GM23338 (cell line): ENCODE data around the gene PPP2R5D. TPM values are rescaled to one million over a fixed set of nuclear protein-coding genes. Genes with fewer than 3 reads are reported as not detected.

Experiments
- ATAC-seq: fragments of 200-7000 bp; cut with Tn5 transposase; 3 replicates; pipeline ENCODE4 v1.9.1; 2020
- DNase-seq: peaks from one replicate; pipeline ENCODE4 v3.0.0-alpha.2; 2015; ENCODE audit warnings: low spot score
- H2AFZ ChIP-seq: fragments of 200-600 bp; sonication (generic); 2 replicates; pipeline ENCODE4 v1.8.0; 2016; ENCODE audit warnings: antibody characterized with exemption, mild to moderate bottlenecking, moderate library complexity
- H3F3A ChIP-seq: fragments of 200-600 bp; sonication (generic); replicated peaks from 2 replicates; pipeline ENCODE4 v1.8.0; 2017; ENCODE audit warnings: antibody characterized with exemption, mixed run types, low read depth
- H3K27ac ChIP-seq: fragments of 200-600 bp; sonication (generic); 2 replicates; pipeline ENCODE4 v1.6.1; 2016; ENCODE audit warnings: low read depth
- H3K27me3 ChIP-seq: fragments of 200-600 bp; sonication (generic); 2 replicates; pipeline ENCODE4 v1.8.0; 2016; ENCODE audit warnings: mild to moderate bottlenecking, mixed run types, moderate library complexity; ENCODE audit not compliant: insufficient read depth
- H3K36me3 ChIP-seq: fragments of 200-600 bp; sonication (generic); 2 replicates; pipeline ENCODE4 v1.8.0; 2016; ENCODE audit warnings: mild to moderate bottlenecking; ENCODE audit not compliant: insufficient read depth
- H3K4me1 ChIP-seq: fragments of 200-600 bp; sonication (generic); 2 replicates; pipeline ENCODE4 v1.8.0; 2016; ENCODE audit warnings: mild to moderate bottlenecking, moderate library complexity; ENCODE audit not compliant: insufficient read depth
- H3K4me2 ChIP-seq: fragments of 200-600 bp; sonication (generic); 2 replicates; pipeline ENCODE4 v1.7.1; 2017; ENCODE audit warnings: mixed run types
- H3K4me3 ChIP-seq: fragments of 200-600 bp; sonication (generic); 2 replicates; pipeline ENCODE4 v1.6.1; 2016; ENCODE audit warnings: mixed run types
- H3K79me2 ChIP-seq: fragments of 200-600 bp; sonication (generic); replicated peaks from 2 replicates; pipeline ENCODE4 v1.8.0; 2017; ENCODE audit warnings: mild to moderate bottlenecking; ENCODE audit not compliant: insufficient read depth
- H3K9me2 ChIP-seq: fragments of 200-600 bp; sonication (generic); 2 replicates; pipeline ENCODE4 v1.8.0; 2017; ENCODE audit not compliant: insufficient read depth
- H4K20me1 ChIP-seq: fragments of 200-600 bp; sonication (generic); replicated peaks from 2 replicates; pipeline ENCODE4 v1.8.0; 2017; ENCODE audit warnings: mild to moderate bottlenecking; ENCODE audit not compliant: insufficient read depth
- H3K27ac Mint-ChIP-seq: 2 replicates; pipeline ENCODE4 v1.8.0; 2020; ENCODE audit warnings: inconsistent platforms, mild to moderate bottlenecking, moderate library complexity, mixed read lengths
- H3K27me3 Mint-ChIP-seq: 3 replicates; pipeline ENCODE4 v1.8.0; 2022; ENCODE audit warnings: low read depth, mild to moderate bottlenecking, moderate library complexity, mixed read lengths, inconsistent platforms; ENCODE audit not compliant: insufficient read depth, poor library complexity
- H3K36me3 Mint-ChIP-seq: 3 replicates; pipeline ENCODE4 v1.8.0; 2021; ENCODE audit warnings: low read depth, mild to moderate bottlenecking, inconsistent platforms, moderate library complexity, mixed read lengths
- H3K4me1 Mint-ChIP-seq: 3 replicates; pipeline ENCODE4 v1.8.0; 2020; ENCODE audit warnings: mild to moderate bottlenecking, inconsistent platforms, mixed read lengths
- H3K4me3 Mint-ChIP-seq: 3 replicates; pipeline ENCODE4 v1.8.0; 2021; ENCODE audit warnings: moderate library complexity, mild to moderate bottlenecking, inconsistent platforms, mixed read lengths
- H3K9me3 Mint-ChIP-seq: 3 replicates; pipeline ENCODE4 v1.8.0; 2020; ENCODE audit warnings: moderate library complexity, mild to moderate bottlenecking, inconsistent platforms, mixed read lengths
- CREB1 ChIP-seq: fragments of 250-450 bp; sonication (Bioruptor Pico); IDR thresholded peaks from 2 replicates; pipeline ENCODE4 v1.5.0; 2020; ENCODE audit warnings: low read depth, mild to moderate bottlenecking, moderate library complexity
- EZH2 ChIP-seq: fragments of 200-600 bp; sonication (generic); IDR thresholded peaks from one replicate; pipeline ENCODE4 v1.8.0; 2017; ENCODE audit warnings: antibody characterized with exemption, mild to moderate bottlenecking, low read depth; ENCODE audit not compliant: unreplicated experiment
- EZH2phosphoT487 ChIP-seq: fragments of 200-600 bp; sonication (generic); IDR thresholded peaks from one replicate; pipeline ENCODE4 v1.8.1; 2018; ENCODE audit warnings: antibody characterized with exemption; ENCODE audit not compliant: unreplicated experiment
- JUNB ChIP-seq: IDR thresholded peaks from one replicate; pipeline ENCODE4 v1.6.1; 2016; ENCODE audit warnings: antibody characterized with exemption; ENCODE audit not compliant: unreplicated experiment
- NANOG ChIP-seq: IDR thresholded peaks from 2 replicates; pipeline ENCODE4 v1.6.1; 2016; ENCODE audit warnings: antibody characterized with exemption, borderline replicate concordance
- POLR2AphosphoS5 ChIP-seq: IDR thresholded peaks from 2 replicates; pipeline ENCODE4 v1.6.1; 2016; ENCODE audit warnings: antibody characterized with exemption, low read depth
- REST ChIP-seq: IDR thresholded peaks from one replicate; pipeline ENCODE4 v1.6.1; 2018; ENCODE audit warnings: antibody characterized with exemption; ENCODE audit not compliant: unreplicated experiment
- STAT1 ChIP-seq: IDR thresholded peaks from one replicate; pipeline ENCODE4 v1.6.1; 2016; ENCODE audit warnings: antibody characterized with exemption; ENCODE audit not compliant: unreplicated experiment
- ZNF114 ChIP-seq: fragments of 250-450 bp; sonication (Bioruptor Pico); IDR thresholded peaks from 2 replicates; pipeline ENCODE4 v1.5.0; 2020; ENCODE audit warnings: mild to moderate bottlenecking, moderate library complexity
- ZNF331 ChIP-seq: fragments of 250-450 bp; sonication (Bioruptor Pico); IDR thresholded peaks from 2 replicates; pipeline ENCODE4 v1.5.0; 2020; ENCODE audit warnings: low read depth, mild to moderate bottlenecking, moderate library complexity
- ZNF462 ChIP-seq: fragments of 250-450 bp; sonication (Bioruptor Pico); IDR thresholded peaks from 2 replicates; pipeline ENCODE4 v1.5.0; 2020; ENCODE audit warnings: mild to moderate bottlenecking, moderate library complexity
- polyA plus RNA-seq: library from polyadenylated mRNA; unstranded; fragments of >200 nt; fragmentation: Nextera tagmentation; extraction: Ambion mirVana; gene quantifications from 2 replicates; pipeline ENCODE4 v1.2.1, GENCODE V29; 2016
- total RNA-seq: library from RNA; depleted of rRNA; stranded (reverse); fragments of >200 nt; shearing (Covaris generic); gene quantifications from 2 replicates; pipeline ENCODE4 v1.2.3, GENCODE V29; 2014

Gene PPP2R5D
- total and polyA plus RNA-seq, 2 experiments from 2014 or later = 20.0 to 55.3 TPM

GRCh38 chr6:43001843-43002242 lies 17.5 kb downstream of the PPP2R5D start (continued):
- TF ChIP-seq ZNF462 (CRISPR knock-in tag) (no peak), CREB1 (no peak), ZNF114 (CRISPR knock-in tag) (no peak)

GRCh38 chr6:43005844-43006243 lies 21.5 kb downstream of the PPP2R5D start:
- Mint-ChIP-seq H3K9me3 (no peaks in the 10 kb centered on the region), H3K4me1 (peaks cover 4% of the 10 kb centered on the region; the same call in 2 of the 3 replicates), H3K27ac (no peak overlapping the region), H3K36me3 (peaks cover 45% of the 10 kb centered on the region), H3K4me3 (no peak overlapping the region), H3K27me3 (peaks cover 2% of the 10 kb centered on the region)
- no peak overlapping the region for H3K4me2 ChIP-seq
- no peaks in the 10 kb centered on the region for H3K79me2 ChIP-seq
- H3K27me3 ChIP-seq = no peaks in the 10 kb centered on the region
- H3F3A ChIP-seq = 0 out of 2 replicates have a peak, but pooled peaks cover 9% of the 10 kb centered on the region
- H3K36me3 ChIP-seq = peaks cover 8% of the 10 kb centered on the region; the same call in 1 of the 2 replicates
- 0 out of 2 replicates have a peak, but pooled peaks cover 5% of the 10 kb centered on the region for H3K4me1 ChIP-seq
- no peak overlapping the region for H2AFZ ChIP-seq
- H3K27ac ChIP-seq = no peak overlapping the region
- no peak for ATAC-seq
- DNase-seq = no peak
- H3K9me2 ChIP-seq = no peaks in the 10 kb centered on the region
- peaks cover 13% of the 10 kb centered on the region for H4K20me1 ChIP-seq
- no peak overlapping the region for H3K4me3 ChIP-seq
- TF ChIP-seq EZH2 (no peak), STAT1 (no peak), NANOG (no peak), ZNF331 (CRISPR knock-in tag) (no peak), EZH2phosphoT487 (no peak), JUNB (no peak), ZNF114 (CRISPR knock-in tag) (no peak), POLR2AphosphoS5 (no peak), REST (no peak), CREB1 (no peak)
